Measurements from ENCODE around the gene IFT88. TPM values are rescaled to one million over a fixed set of nuclear protein-coding genes. Genes with fewer than 3 reads are reported as not detected.
A peak's percentile ranks its signal among the peaks of the same experiment; 100 is the strongest.

Gene IFT88
- total and polyA plus RNA-seq, 2 of the 4 experiments (the other 2 are of a cell fraction): 5.5 to 8.6 TPM

DNA sequence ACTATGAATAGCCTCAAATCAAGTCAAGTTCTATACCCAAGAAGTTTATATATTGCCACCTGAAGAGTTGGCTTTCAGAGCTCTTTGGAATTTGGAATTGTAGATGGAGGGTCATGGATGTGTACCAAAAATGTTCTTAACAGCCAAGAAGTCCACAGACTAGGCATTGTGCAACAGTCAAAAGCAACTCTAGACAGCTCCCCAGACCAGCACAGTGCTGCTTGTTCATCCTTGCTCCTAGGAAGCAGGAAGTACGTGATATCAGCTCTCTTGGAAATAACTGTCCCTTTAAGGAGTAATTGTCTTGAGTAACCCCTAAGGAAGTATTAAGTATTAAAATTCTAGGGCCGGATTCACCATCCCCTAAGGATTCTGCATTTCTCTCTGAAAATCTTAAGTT is 105.8 kb downstream of the IFT88 start:
- no peaks in the 10 kb centered on the region for H3K79me1 ChIP-seq (ENCODE audit: low read depth in 1 of 2, low read length in 2 of 2)
- no peak overlapping the region for H3K9ac ChIP-seq (ENCODE audit: low read depth, low read length)
- H3K56ac ChIP-seq (ENCODE audit: extremely low read depth, insufficient read depth, low read length): no peak overlapping the region
- no CpG with 5 or more reads among the region's 2 CpGs for WGBS, 2 experiments (ENCODE audit: extremely low coverage in 2 of 2, insufficient read length in 1 of 2)
- no peaks in the 10 kb centered on the region for H4K20me1 ChIP-seq (ENCODE audit: insufficient read depth, low read length)
- no peak overlapping the region for H4K8ac ChIP-seq (ENCODE audit: low read depth in 2 of 2, low read length in 2 of 2)
- no TSS peak for BruUV-seq (replicated peaks)
- no peaks in the 10 kb centered on the region for H3K9me3 ChIP-seq (ENCODE audit: control insufficient read depth, insufficient read depth, low read length)
- no peak overlapping the region for H2BK5ac ChIP-seq (ENCODE audit: low read depth, low read length, poor library complexity, severe bottlenecking)
- H3K23ac ChIP-seq (ENCODE audit: low read depth, low read length): no peak overlapping the region
- H3K27me3 ChIP-seq (ENCODE audit: control insufficient read depth, insufficient read depth, low read length): no peaks in the 10 kb centered on the region
- no peak overlapping the region for H2BK120ac ChIP-seq (ENCODE audit: low read depth, low read length)
- DNase-seq (peak; percentile 28), ATAC-seq (ENCODE audit: low read depth) (peak; percentile 46)
- H3K18ac ChIP-seq (ENCODE audit: low read depth, low read length): no peak overlapping the region
- H3K36me3 ChIP-seq (ENCODE audit: control insufficient read depth, insufficient read depth, low read length): peaks cover 3% of the 10 kb centered on the region; the same call in 1 of the 2 replicates
- H4K91ac ChIP-seq (ENCODE audit: insufficient read depth, low read depth, low read length): no peak overlapping the region
- H2BK15ac ChIP-seq (ENCODE audit: low read depth, low read length): no peak overlapping the region
- no peak overlapping the region for H2AFZ ChIP-seq (replicated peaks; ENCODE audit: low read length, poor library complexity)
- H3K14ac ChIP-seq (replicated peaks; ENCODE audit: low read depth, low read length): no peak overlapping the region
- in situ Hi-C loops (cut with MboI; ENCODE audit: low sequenced_read_pairs) (no loop called here), intact Hi-C loops (cut with micrococcal nuclease) (no loop called here), dilution Hi-C loops (cut with HindIII; ENCODE audit: low sequenced_read_pairs, unreplicated experiment) (no loop called here)
- H2AK9ac ChIP-seq (replicated peaks; ENCODE audit: low read depth, low read length, poor library complexity): no peak overlapping the region
- ChIA-PET POLR2A (ENCODE audit: unreplicated experiment) (no interaction called here), CTCF (no interaction called here)
- no peak overlapping the region for H4K5ac ChIP-seq (ENCODE audit: low read depth, low read length)
- peaks cover 3% of the 10 kb centered on the region; the same call in 1 of the 2 replicates for H3K9me1 ChIP-seq (ENCODE audit: insufficient read depth, low read length)
- H3K4me3 ChIP-seq (ENCODE audit: insufficient read depth, low read depth, low read length): no peak overlapping the region
- no peak for TF ChIP-seq MXI1 (IDR thresholded peaks at IDR 0.05; ENCODE audit: borderline replicate concordance, low read depth, low read length)
- peak; percentile 70 for TF ChIP-seq CEBPB (IDR thresholded peaks at IDR 0.05; ENCODE audit: low read depth, low read length)
- H3K4me1 ChIP-seq (ENCODE audit: control insufficient read depth, insufficient read depth, low read length): peaks cover 2% of the 10 kb centered on the region; the same call in 1 of the 2 replicates
- H2AK5ac ChIP-seq (ENCODE audit: low read depth, low read length): no peak overlapping the region
- no peak overlapping the region for H2BK20ac ChIP-seq (ENCODE audit: low read depth, low read length)
- no peak overlapping the region for H3K4me2 ChIP-seq (ENCODE audit: low read depth, low read length)
- H3K4ac ChIP-seq (ENCODE audit: low read depth, low read length): no peak overlapping the region
- H3K27ac ChIP-seq (ENCODE audit: insufficient read depth, low read length): no peak overlapping the region

All from IMR-90 (cell line).